Psoas muscle (tissue), 8 donors: ENCODE results near the gene PCCA. TPM values are rescaled to one million over a fixed set of nuclear protein-coding genes. Genes with fewer than 3 reads are reported as not detected.

Experiments
- ATAC-seq, 4 donors: fragments of 200-7000 bp; cut with Tn5 transposase; one replicate each; pipeline ENCODE4 v1.9.1; 2020; ENCODE audit warnings: moderate library complexity in 3 of 4, mild to moderate bottlenecking in 2 of 4
- DNase-seq, 2 donors: peaks; one replicate each; pipeline ENCODE4 v3.0.0-alpha.2; 2020
- H3K27ac ChIP-seq: fragments of 200-600 bp; one replicate; pipeline ENCODE4 v1.8.0; 2022
- H3K27me3 ChIP-seq, 3 donors: fragments of 200-600 bp in 1 of 3; one replicate each; pipeline versions ENCODE4 v1.6.1 to v1.8.0; 2013 to 2022; ENCODE audit warnings: low read length in 2 of 3, mild to moderate bottlenecking in 2 of 3, moderate library complexity in 1 of 3; ENCODE audit not compliant: insufficient read depth in 3 of 3
- H3K36me3 ChIP-seq, 2 donors: fragments of 200-600 bp in 1 of 2; one replicate each; pipeline versions ENCODE4 v1.6.1 to v1.8.0; 2013 to 2022; ENCODE audit warnings: low read depth in 1 of 2, mild to moderate bottlenecking in 1 of 2, moderate library complexity in 1 of 2; ENCODE audit not compliant: insufficient read depth in 1 of 2
- H3K4me1 ChIP-seq: fragments of 200-600 bp; one replicate; pipeline ENCODE4 v1.8.0; 2022
- H3K4me3 ChIP-seq: fragments of 200-600 bp; one replicate; pipeline ENCODE4 v1.8.0; 2022; ENCODE audit warnings: mild to moderate bottlenecking
- H3K9me3 ChIP-seq: fragments of 200-600 bp; one replicate; pipeline ENCODE4 v1.8.0; 2022
- CTCF ChIP-seq: fragments of 200-600 bp; IDR thresholded peaks from one replicate; pipeline ENCODE4 v1.8.0; 2022; ENCODE audit warnings: antibody characterized with exemption
- WGBS, 3 donors: extraction: QIAGEN DNeasy Blood & Tissue Kit; methylation state at CpG; one replicate each; pipeline versions ENCODE4 v1.1.6 to v1.1.7; 2013; 5-methylcytosine and 5-hydroxymethylcytosine counted together
- intact Hi-C, 2 donors: fragments of 100-400 bp; cut with DNase I; formaldehyde crosslinking; loops; one replicate each; pipeline versions ENCODE4 v1.11.0 to v1.14.2; 2022
- polyA plus RNA-seq, 3 donors: library from polyadenylated mRNA; stranded (reverse); fragments of 200-250 nt; gene quantifications; one replicate each; pipeline ENCODE4 v1.2.3, GENCODE V29; 2013
- total RNA-seq, 4 donors: library from RNA; stranded (reverse); fragmentation: NEBNext Ultra II Directional in 2 of 4; extraction: Animal tissue kit (Norgen Biotek cat#: 25700) in 2 of 4; gene quantifications; one replicate each; pipeline versions ENCODE4 v1.2.1 to v1.2.4, GENCODE V29; 2021 to 2023
- donor health status: healthy with polysubstance abuse.
- donor health status: DM: no; HTN: no; CAD: no; lungs with moderate emphysema.
- donor health status: Bipolar disorder and iron deficiency.
- donor health status: healthy.
- donor health status: DM: yes; HTN: yes; CAD: no.
- donor health status: DM: no; HTN: no; CAD: no.
- donor health status: DM: no; HTN: no; CAD: no.
- donor health status: DM: yes; HTN: yes; CAD: no.

Gene PCCA
- total and polyA plus RNA-seq, 7 donors = 6.2 to 23.9 (median 13.3) TPM

GRCh38 chr13:100442095-100442832 lies 353.4 kb downstream of the PCCA start:
- no peak overlapping the region for H3K27ac ChIP-seq
- no peak for ATAC-seq
- H3K36me3 ChIP-seq = no peaks in the 10 kb centered on the region
- DNase-seq = no peak
- 93 to 96% (median 95%) methylated on average over 9 of the region's 9 CpGs for WGBS, 3 donors
- H3K27me3 ChIP-seq = no peaks in the 10 kb centered on the region
- H3K4me1 ChIP-seq = no peaks in the 10 kb centered on the region
- TF ChIP-seq CTCF = no peak
- H3K9me3 ChIP-seq = no peaks in the 10 kb centered on the region
- no peak overlapping the region for H3K4me3 ChIP-seq
- intact Hi-C loops = no loop called here

DNA sequence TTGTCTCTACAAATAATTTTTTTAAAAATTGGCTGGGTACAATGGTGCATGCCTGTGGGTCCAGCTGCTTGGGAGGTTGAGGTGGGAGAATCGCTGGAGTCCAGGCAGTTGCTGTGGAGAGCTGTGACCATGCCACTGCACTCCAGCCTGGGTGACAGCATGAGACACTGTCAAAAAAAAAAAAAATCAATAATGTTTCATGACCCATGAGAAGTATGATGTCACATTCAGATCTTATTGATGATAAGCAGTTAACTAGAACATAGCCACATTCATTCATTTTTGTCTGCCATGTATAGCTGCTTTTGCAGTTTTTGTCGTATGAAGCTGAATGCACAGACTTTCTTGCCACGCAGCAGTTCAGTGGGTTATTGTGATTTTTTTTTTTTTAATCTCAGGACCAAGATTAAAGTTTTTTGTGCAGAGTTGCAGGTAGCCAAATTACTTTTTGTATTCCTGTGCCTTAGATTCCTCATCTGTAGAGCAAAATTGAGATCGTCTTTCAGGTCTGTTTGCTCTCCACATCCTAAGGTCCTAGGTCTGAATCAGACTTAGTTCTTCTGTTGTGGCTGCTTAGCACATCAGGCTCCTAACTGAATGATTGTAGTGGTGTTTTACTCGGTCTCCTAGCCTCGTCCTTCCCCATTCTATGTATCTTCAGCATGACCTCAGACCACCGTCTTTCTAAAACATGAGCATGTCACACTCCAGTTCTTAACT lies 354.5 kb downstream of the PCCA start:
- Histone ChIP-seq H3K27ac (no peak overlapping the region), H3K4me3 (no peak overlapping the region), H3K9me3 (no peaks in the 10 kb centered on the region), H3K27me3 (no peaks in the 10 kb centered on the region), H3K4me1 (no peaks in the 10 kb centered on the region), H3K36me3 (no peaks in the 10 kb centered on the region)
- intact Hi-C loops = no loop called here
- no peak for DNase-seq
- ATAC-seq = no peak
- WGBS, 3 donors = 94 to 97% (median 96%) methylated on average over 7 of the region's 7 CpGs
- TF ChIP-seq CTCF = no peak

DNA sequence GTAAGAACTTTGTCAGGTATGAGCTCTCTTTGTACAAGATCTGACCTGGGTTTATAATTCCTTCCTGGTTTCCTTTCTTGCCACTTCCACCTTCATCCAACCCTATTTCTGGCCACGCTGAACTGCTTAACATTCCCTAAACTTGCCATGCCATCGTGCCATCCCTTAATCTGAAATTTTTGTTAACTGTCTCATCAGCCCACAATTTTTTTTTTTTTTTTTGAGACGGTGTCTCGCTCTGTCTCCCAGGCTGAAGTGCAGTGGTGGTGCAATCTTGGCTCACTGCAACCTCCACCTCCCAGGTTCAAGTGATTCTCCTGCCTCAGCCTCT lies 355.1 kb downstream of the PCCA start:
- intact Hi-C loops = no loop called here
- no peak for TF ChIP-seq CTCF
- ATAC-seq (no peak), DNase-seq (no peak)
- Histone ChIP-seq H3K27me3 (no peaks in the 10 kb centered on the region), H3K4me3 (no peak overlapping the region), H3K9me3 (no peaks in the 10 kb centered on the region), H3K4me1 (no peaks in the 10 kb centered on the region), H3K36me3 (no peaks in the 10 kb centered on the region), H3K27ac (no peak overlapping the region)
- 81 to 88% (median 88%) methylated on average over 4 of the region's 4 CpGs for WGBS, 3 donors

GRCh38 chr13:100447831-100448230 lies 358.9 kb downstream of the PCCA start:
- WGBS, 3 donors = 92 to 95% (median 94%) methylated on average over 5 of the region's 5 CpGs
- no peak for TF ChIP-seq CTCF
- intact Hi-C loops = no loop called here

More at GRCh38 chr13:100447831-100448230, 358.9 kb downstream of the PCCA start:
- Histone ChIP-seq H3K27ac (no peak overlapping the region), H3K9me3 (no peaks in the 10 kb centered on the region), H3K36me3 (peaks cover 0 to 5% of the 10 kb centered on the region in 2 donors), H3K27me3 (no peaks in the 10 kb centered on the region), H3K4me1 (no peaks in the 10 kb centered on the region), H3K4me3 (no peak overlapping the region)
- ATAC-seq = no peak
- no peak for DNase-seq
